Gastrocnemius medialis (tissue), 4 donors: ENCODE data around the gene TRAF5.

Experiments
- POLR2A ChIP-seq, 2 donors: fragments of 450-650 bp; IDR thresholded peaks; one replicate each; pipeline ENCODE4 v1.6.1; 2017; ENCODE audit warnings: antibody characterized with exemption in 2 of 2, mild to moderate bottlenecking in 2 of 2, moderate library complexity in 2 of 2
- TF ChIP-seq, protein P1 (sequence below), 5 experiments: fragments of 450-650 bp in 3 of 5; fragments of 200-600 bp in 2 of 5; sonication (generic) in 2 of 5; IDR thresholded peaks in 4 of 5; conservative IDR thresholded peaks in 1 of 5; 1 replicate in 4 of 5; 2 replicates in 1 of 5; pipeline ENCODE4 v1.5.1; 2016 to 2019; ENCODE audit warnings: antibody characterized with exemption in 5 of 5, mild to moderate bottlenecking in 3 of 5, moderate library complexity in 3 of 5

- TF ChIP-seq, protein P1, sequence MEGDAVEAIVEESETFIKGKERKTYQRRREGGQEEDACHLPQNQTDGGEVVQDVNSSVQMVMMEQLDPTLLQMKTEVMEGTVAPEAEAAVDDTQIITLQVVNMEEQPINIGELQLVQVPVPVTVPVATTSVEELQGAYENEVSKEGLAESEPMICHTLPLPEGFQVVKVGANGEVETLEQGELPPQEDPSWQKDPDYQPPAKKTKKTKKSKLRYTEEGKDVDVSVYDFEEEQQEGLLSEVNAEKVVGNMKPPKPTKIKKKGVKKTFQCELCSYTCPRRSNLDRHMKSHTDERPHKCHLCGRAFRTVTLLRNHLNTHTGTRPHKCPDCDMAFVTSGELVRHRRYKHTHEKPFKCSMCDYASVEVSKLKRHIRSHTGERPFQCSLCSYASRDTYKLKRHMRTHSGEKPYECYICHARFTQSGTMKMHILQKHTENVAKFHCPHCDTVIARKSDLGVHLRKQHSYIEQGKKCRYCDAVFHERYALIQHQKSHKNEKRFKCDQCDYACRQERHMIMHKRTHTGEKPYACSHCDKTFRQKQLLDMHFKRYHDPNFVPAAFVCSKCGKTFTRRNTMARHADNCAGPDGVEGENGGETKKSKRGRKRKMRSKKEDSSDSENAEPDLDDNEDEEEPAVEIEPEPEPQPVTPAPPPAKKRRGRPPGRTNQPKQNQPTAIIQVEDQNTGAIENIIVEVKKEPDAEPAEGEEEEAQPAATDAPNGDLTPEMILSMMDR (IDR thresholded peaks at IDR 0.05 in 4 of 5, conservative IDR thresholded peaks at IDR 0.05 in 1 of 5), result no peak
- TF ChIP-seq POLR2A (IDR thresholded peaks at IDR 0.05), result no peak
Measured at GRCh38 chr1:211279340-211279739, 47.3 kb upstream of the TRAF5 start.
